ENCODE results near the gene SNTA1. TPM values are rescaled to one million over a fixed set of nuclear protein-coding genes. Genes with fewer than 3 reads are reported as not detected.

The SNTA1 gene
- total RNA-seq, 1 experiment from 2014 or later: 9.9 TPM

DNA sequence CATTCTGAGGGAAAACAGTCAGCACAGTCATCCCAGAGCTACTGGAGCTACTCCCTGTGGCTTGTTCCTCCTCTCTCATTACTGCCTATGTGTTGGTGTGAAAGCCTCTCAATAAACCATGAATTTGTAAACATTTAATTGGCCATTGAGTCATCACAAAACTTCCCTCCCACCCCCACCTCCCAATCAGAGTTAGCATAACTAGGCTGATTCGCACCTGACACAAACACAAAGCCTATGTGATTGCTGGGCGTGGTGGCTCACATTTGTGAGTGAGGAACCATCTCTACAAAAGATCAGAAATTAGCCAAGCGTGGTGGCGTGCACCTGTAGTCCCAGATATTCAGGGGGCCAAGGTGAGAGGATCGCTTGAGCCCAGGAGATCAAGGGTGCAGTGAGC, 17.1 kb upstream of the SNTA1 start:
- Histone ChIP-seq H2BK12ac (ENCODE audit: insufficient read length, low read depth, low read length) (no peak overlapping the region), H3K9ac (ENCODE audit: extremely low read depth, insufficient read length, low read length) (no peak overlapping the region), H3T11ph (ENCODE audit: low read length) (no peak overlapping the region), H4K91ac (ENCODE audit: insufficient read length, low read depth, low read length) (no peak overlapping the region), H3K27ac (ENCODE audit: insufficient read length, low read depth, low read length) (no peak overlapping the region), H2AFZ (ENCODE audit: low read length) (no peak overlapping the region), H2BK5ac (ENCODE audit: insufficient read length, low read length) (no peak overlapping the region), H3K4me1 (ENCODE audit: insufficient read depth, low read length) (no peaks in the 10 kb centered on the region), H3K14ac (ENCODE audit: insufficient read depth, low read length) (no peak overlapping the region), H4K5ac (ENCODE audit: insufficient read length, low read depth, low read length) (no peak overlapping the region), H3K27me3 (ENCODE audit: insufficient read depth, low read length) (no peaks in the 10 kb centered on the region), H3K23ac (ENCODE audit: insufficient read length, low read depth, low read length) (no peak overlapping the region), H3K4ac (ENCODE audit: low read depth, low read length) (no peak overlapping the region), H3K4me2 (ENCODE audit: insufficient read depth, insufficient read length, low read length) (no peak overlapping the region), H3K56ac (ENCODE audit: insufficient read length, low read depth, low read length) (no peak overlapping the region), H4K8ac (replicated peaks; ENCODE audit: insufficient read length, low read depth, low read length) (no peak overlapping the region), H3K23me2 (ENCODE audit: insufficient read length, low read depth, low read length, poor library complexity, severe bottlenecking) (no peaks in the 10 kb centered on the region), H2AK5ac (ENCODE audit: insufficient read length, low read length) (no peak overlapping the region), H2BK120ac (ENCODE audit: low read depth, low read length, poor library complexity, severe bottlenecking) (no peak overlapping the region), H3K79me1 (ENCODE audit: insufficient read depth, low read depth, low read length, poor library complexity, severe bottlenecking) (no peaks in the 10 kb centered on the region), H3K18ac (ENCODE audit: insufficient read length, low read depth, low read length) (no peak overlapping the region), H3K9me3 (ENCODE audit: control insufficient read depth, low read depth, low read length) (no peaks in the 10 kb centered on the region), H4K20me1 (ENCODE audit: control insufficient read depth, insufficient read depth, insufficient read length) (no peaks in the 10 kb centered on the region), H2BK15ac (ENCODE audit: low read depth, low read length) (no peak overlapping the region), H3K79me2 (ENCODE audit: insufficient read depth, low read length) (no peaks in the 10 kb centered on the region), H2BK20ac (ENCODE audit: low read depth, low read length, poor library complexity, severe bottlenecking) (no peak overlapping the region)
- TF ChIP-seq, protein P1, sequence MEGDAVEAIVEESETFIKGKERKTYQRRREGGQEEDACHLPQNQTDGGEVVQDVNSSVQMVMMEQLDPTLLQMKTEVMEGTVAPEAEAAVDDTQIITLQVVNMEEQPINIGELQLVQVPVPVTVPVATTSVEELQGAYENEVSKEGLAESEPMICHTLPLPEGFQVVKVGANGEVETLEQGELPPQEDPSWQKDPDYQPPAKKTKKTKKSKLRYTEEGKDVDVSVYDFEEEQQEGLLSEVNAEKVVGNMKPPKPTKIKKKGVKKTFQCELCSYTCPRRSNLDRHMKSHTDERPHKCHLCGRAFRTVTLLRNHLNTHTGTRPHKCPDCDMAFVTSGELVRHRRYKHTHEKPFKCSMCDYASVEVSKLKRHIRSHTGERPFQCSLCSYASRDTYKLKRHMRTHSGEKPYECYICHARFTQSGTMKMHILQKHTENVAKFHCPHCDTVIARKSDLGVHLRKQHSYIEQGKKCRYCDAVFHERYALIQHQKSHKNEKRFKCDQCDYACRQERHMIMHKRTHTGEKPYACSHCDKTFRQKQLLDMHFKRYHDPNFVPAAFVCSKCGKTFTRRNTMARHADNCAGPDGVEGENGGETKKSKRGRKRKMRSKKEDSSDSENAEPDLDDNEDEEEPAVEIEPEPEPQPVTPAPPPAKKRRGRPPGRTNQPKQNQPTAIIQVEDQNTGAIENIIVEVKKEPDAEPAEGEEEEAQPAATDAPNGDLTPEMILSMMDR (conservative IDR thresholded peaks at IDR 0.05): no peak
- H3K9me3 Mint-ChIP-seq: no peaks in the 10 kb centered on the region; a peak in 1 of 5 replicates
- no peak for DNase-seq
- peaks cover 3% of the 10 kb centered on the region for H3K27me3 Mint-ChIP-seq (ENCODE audit: low read depth)
- H3K36me3 Mint-ChIP-seq (ENCODE audit: insufficient read depth in 1 of 3, low read depth in 3 of 3): no peaks in the 10 kb centered on the region
- H3K27ac Mint-ChIP-seq: no peak overlapping the region
- no peak overlapping the region for H3K4me3 Mint-ChIP-seq
- H3K4me1 Mint-ChIP-seq: peaks cover 17 to 18% of the 10 kb centered on the region in 2 experiments
- WGBS (ENCODE audit: extremely low coverage, insufficient read length, low lambda C conversion rate): no CpG with 5 or more reads among the region's 5 CpGs

Data from H9 (cell line).